GM15510 (cell line): Measurements from ENCODE around the gene DPYSL5.

ENCODE experiments used
- POLR2A ChIP-seq: IDR thresholded peaks from 3 replicates; pipeline ENCODE4 v1.6.1; 2011; ENCODE audit warnings: borderline replicate concordance; ENCODE audit not compliant: insufficient read length; ENCODE audit errors: extremely low read depth

DPYSL5 gene

GRCh38 chr2:26847655-26848335, at the start of gene DPYSL5:
Gene DPYSL5, plus strand, starts transcription at chr2:26848132. Its CDS starts 50,368 bp downstream, at chr2:26898500.
- TF ChIP-seq POLR2A: no peak

GRCh38 chr2:26801328-26801727, 46.6 kb upstream of the DPYSL5 start:
- TF ChIP-seq POLR2A: no peak

- no peak for TF ChIP-seq POLR2A
Observed at GRCh38 chr2:26801796-26802195, 46.1 kb upstream of the DPYSL5 start.

- no peak for TF ChIP-seq POLR2A
Observed at GRCh38 chr2:26805241-26805676, 42.7 kb upstream of the DPYSL5 start.

GRCh38 chr2:26807788-26808460, 40.0 kb upstream of the DPYSL5 start:
- TF ChIP-seq POLR2A: no peak

GRCh38 chr2:26809211-26809610, 38.7 kb upstream of the DPYSL5 start:
- no peak for TF ChIP-seq POLR2A

- no peak for TF ChIP-seq POLR2A
Observed at GRCh38 chr2:26809876-26810577, 37.9 kb upstream of the DPYSL5 start.

- no peak for TF ChIP-seq POLR2A
Observed at GRCh38 chr2:26811261-26811660, 36.7 kb upstream of the DPYSL5 start.

- no peak for TF ChIP-seq POLR2A
Observed at GRCh38 chr2:26811791-26812694, 35.9 kb upstream of the DPYSL5 start.

- no peak for TF ChIP-seq POLR2A
Observed at GRCh38 chr2:26812731-26813130, 35.2 kb upstream of the DPYSL5 start.

GRCh38 chr2:26816893-26817292, 31.0 kb upstream of the DPYSL5 start:
- TF ChIP-seq POLR2A: no peak

- TF ChIP-seq POLR2A: no peak
Observed at GRCh38 chr2:26818255-26818654, 29.7 kb upstream of the DPYSL5 start.

GRCh38 chr2:26818972-26819371, 29.0 kb upstream of the DPYSL5 start:
- TF ChIP-seq POLR2A: no peak

- no peak for TF ChIP-seq POLR2A
Observed at GRCh38 chr2:26820932-26821331, 27.0 kb upstream of the DPYSL5 start.
